GM18867 (cell line): ENCODE results near the gene HS2ST1.
"Not testable (repeated sequence)": the region's sequence is repeated elsewhere in the genome, so short reads cannot be mapped to it uniquely, and the experiment has no call there.

Experiments used
- ATAC-seq: cut with Tn5 transposase; IDR thresholded peaks from one replicate; pipeline ENCODE4 v1.9.1; 2021; ENCODE audit warnings: mild to moderate bottlenecking, moderate library complexity; ENCODE audit not compliant: unreplicated experiment

HS2ST1 gene

DNA sequence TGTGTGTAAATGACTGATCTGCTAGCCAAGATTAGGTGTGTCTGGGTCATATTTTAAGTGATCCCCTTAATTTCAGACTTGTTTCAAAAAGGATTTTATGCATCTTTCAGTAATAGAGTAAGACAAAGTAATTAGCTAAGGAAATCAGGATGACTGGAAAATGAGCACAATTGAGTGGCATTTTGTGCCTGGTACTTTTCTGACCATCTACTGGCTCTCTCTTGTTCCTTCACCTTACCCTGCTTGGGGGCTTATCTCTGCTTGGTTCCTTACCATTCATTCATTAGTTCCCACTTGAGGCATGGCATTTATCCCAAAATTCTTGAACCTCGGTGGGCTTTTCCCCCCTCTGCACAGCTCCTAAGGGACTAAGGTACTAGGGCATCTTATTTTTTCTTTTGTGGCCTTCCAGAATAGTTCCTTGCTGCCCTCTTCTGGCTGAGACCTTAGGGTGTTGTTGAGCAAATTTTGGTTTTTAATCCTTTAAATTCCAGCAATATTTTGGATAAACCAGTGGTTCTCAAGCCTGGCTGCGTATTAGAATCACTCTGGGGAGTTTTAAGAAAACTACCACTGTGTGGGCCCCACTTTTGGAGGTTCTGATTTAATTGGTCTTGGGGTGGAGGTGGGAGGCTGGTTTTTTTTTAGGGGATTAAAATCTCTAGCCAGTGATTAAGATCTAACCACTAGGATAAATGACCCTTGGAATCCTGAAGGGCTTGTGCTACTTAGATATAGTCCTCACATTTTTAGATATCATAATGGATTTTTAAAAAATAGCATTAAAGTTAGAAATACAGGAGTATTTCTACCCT is 50.8 kb downstream of the HS2ST1 start:
- no peak for ATAC-seq

DNA sequence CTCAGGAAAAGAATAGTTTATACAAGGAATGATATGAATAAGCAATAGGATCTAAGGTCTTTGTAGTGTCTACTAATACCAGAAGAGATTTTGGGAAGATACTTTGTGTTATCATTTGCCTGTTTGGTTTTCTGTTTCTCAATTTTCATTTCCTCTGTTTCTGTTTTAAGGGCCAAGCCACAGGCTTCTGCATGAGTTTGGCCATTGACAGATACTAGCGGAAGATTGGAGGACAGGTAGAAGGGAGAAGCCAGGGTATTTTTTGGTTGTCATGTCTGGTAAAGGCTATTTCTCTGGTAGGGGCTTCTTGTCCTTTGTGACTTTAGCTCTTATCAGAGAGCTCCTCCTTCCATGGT is 51.4 kb downstream of the HS2ST1 start:
- ATAC-seq = peak; percentile 85

DNA sequence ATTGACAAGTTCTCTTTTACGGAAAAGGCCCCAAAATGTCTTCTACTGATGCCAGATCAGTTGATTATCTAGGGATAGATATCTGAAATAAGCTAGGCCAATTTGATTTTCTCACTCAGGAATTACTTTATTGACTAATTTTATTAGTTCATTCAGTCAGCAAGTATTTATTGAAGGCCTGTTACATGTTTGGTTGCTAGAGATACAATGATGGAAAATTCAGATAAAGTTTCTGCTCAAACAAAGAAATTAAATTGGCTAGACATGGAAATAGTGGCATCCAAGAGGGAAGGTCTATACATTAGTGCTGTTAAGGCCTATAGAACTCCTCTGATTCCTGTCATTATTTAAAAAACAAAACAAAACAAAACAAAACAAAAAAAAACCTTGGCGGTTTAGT is 56.5 kb downstream of the HS2ST1 start:
- ATAC-seq = no peak

- no peak for ATAC-seq
Observed at GRCh38 chr1:86971778-86972177, 57.3 kb downstream of the HS2ST1 start.

DNA sequence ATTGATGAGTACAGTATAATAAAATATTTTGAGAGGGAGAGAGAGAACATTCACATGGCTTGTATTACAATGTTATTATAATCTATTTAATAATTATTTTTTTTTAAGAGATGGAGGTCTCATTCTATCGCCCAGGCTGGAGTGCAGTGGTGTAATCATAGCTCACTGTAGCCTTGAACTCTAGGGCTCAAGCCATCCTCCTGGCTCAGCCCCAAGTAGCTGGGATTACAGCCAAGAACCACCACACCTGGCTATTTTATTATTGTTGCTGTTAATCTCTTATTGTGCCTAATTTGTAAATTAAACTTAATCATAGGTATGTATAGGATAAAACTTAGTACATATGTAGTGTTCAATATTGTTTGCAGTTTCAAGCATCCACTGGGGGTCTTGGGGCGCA is 57.8 kb downstream of the HS2ST1 start:
- no peak for ATAC-seq

GRCh38 chr1:86975993-86976550 is 61.6 kb downstream of the HS2ST1 start:
- ATAC-seq = no peak

- ATAC-seq = no peak
Observed at GRCh38 chr1:86976664-86977063, 62.2 kb downstream of the HS2ST1 start.

DNA sequence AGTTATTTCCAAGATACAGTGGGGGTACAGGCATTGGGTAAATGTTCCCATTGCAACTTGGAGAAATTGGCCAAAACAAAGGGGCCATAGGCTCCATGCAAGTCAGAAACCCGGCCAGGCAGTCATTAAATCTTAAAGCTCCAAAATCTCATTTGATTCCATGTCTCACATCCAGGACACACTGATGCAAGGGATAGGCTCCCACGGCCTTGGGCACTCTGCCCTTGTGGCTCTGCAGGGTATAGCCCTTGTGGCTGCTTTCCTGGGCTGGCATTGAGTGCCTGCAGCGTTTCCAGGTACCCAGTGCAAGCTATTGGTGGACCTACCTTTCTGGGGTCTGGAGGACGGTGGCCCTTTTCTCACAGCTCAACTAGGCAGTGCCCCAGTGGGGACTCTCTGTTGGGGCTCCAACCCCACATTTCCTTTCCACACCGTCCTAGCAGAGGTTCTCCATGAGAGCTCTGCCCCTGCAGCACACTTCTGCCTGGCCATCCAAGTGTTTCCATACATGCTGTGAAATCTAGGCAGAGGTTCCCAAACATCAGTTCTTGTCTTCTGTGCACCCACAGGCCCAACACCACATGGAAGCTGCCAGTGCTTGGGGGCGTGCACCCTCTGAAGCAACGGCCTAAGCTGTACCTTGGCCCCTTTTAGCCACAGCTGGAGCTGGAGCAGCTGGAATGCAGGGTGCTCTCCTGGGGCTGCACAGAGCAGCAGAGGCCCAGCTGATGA is 67.2 kb downstream of the HS2ST1 start:
- no peak for ATAC-seq

DNA sequence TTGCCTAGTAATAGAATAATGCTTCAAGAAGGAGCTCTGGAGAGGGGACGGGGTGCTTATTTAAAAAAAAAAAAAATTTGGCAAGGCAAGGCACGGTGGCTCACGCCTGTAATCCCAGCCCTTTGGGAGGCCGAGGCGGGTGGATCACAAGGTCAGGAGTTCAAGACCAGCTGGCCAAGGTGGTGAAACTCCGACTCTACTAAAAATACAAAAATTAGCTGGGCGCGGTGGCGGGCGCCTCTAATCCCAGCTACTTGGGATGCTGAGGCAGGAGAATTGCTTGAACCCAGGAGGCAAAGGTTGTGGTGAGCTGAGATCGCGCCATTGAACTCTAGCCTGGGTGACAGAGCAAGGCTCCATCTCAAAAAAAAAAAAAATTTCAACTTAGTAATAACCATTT is 69.2 kb downstream of the HS2ST1 start:
- not testable (repeated sequence) for ATAC-seq

DNA sequence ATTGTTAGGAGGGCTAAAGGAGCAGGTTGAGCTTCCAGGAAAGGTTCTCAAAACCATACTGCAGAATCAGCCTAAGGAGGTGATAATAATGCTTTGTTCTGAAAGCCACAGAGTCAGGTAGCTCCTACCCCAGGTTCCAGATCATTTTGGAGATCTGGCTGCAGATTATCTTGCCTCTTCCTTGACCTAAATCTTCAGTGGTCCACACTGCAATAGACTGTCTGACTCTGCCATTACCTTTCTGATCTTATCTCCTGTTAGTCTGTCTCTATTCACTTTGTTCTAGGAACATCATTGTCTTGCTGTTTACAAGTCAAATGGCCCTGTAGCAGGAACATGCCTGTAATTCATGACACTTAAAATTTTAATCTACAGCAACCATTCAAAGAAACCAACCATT is 73.0 kb downstream of the HS2ST1 start:
- no peak for ATAC-seq

GRCh38 chr1:86988835-86989234 is 74.4 kb downstream of the HS2ST1 start:
- no peak for ATAC-seq

DNA sequence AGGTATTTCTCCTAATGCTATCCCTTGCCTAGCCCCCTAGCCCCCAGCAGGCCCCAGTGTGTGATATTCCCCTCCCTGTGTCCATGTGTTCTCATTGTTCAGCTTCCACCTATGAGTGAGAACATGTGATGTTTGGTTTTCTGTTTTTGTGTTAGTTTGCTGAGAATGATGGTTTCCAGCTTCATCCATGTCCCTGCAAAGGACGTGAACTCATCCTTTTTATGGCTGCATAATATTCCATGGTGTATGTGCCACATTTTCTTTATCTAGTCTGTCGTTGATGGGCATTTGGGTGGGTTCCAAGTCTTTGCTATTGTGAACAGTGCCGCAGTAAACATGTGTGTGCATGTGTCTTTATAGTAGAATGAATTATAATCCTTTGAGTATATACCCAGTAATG is 75.3 kb downstream of the HS2ST1 start:
- not testable (repeated sequence) for ATAC-seq

DNA sequence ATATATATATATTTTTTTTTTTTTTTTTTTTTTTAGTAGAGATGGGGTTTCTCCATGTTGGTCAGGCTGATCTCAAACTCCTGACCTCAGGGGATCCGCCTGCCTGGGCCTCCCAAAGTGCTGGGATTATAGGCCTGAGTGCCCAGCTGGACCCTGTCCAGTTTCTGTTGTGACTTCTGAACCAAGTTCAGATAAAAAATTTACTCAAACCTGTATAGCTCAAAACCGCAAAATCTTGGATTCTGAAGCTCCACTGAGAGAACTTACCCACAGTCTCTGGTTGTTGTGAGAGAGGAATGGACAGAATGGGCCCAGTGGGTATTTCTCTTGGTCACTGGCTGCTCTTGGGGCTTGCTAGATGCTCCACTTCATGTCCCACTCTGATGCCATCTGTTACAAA is 76.4 kb downstream of the HS2ST1 start:
- ATAC-seq = no peak

GRCh38 chr1:86991549-86992186 is 77.2 kb downstream of the HS2ST1 start:
- ATAC-seq = no peak

GRCh38 chr1:86992861-86993260 is 78.4 kb downstream of the HS2ST1 start:
- no peak for ATAC-seq

GRCh38 chr1:86993269-86993985 is 79.0 kb downstream of the HS2ST1 start:
- no peak for ATAC-seq

DNA sequence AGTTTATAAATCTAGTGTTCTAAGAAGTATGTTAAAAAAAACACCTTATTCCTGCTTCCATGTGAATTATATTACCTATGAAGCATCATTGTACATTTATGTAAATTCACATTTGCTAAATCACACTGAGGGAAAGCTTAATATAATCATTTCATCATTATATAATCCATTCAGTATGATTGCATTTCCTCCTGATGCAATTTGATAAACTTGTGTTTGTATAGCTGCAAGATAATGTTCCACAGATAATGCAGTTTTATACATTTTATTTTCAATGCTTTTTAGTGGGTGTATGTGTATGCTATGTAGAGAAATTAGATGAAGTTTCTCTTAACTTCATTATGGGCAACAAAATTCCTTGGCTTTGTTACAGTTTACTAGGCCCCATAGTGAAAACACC is 79.6 kb downstream of the HS2ST1 start:
- no peak for ATAC-seq

- ATAC-seq = no peak
Observed at GRCh38 chr1:86997538-86997937, 83.1 kb downstream of the HS2ST1 start.

- no peak for ATAC-seq
Observed at GRCh38 chr1:86998280-86998679, 83.8 kb downstream of the HS2ST1 start.

DNA sequence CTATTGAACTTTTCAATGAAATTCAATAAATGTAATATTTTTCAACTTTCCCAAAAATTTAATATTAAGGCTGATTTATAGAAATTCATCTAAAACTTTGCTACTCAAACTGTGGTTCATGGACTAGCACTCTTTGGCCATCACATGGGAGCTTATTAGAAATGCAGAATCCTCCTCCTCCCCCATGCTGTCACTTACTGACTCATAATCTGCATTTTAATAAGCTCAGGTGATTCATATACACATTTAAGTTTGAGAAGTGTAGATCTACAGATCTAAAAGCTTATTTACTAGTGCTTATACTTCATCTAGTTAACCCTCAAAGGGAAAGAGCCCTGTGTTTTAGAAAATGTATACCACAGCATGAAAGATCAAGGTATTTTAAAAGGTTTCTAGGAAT is 84.3 kb downstream of the HS2ST1 start:
- no peak for ATAC-seq

GRCh38 chr1:87000460-87000859 is 86.0 kb downstream of the HS2ST1 start:
- ATAC-seq = no peak
